ENCODE data around the gene TLDC2. TPM values are rescaled to one million over a fixed set of nuclear protein-coding genes. Genes with fewer than 3 reads are reported as not detected.
"Not testable (repeated sequence)": the region's sequence is repeated elsewhere in the genome, so short reads cannot be mapped to it uniquely, and the experiment has no call there.

The TLDC2 gene
- not detected for total RNA-seq

- H3K4me1 Mint-ChIP-seq, result no peaks in the 10 kb centered on the region
- H3K9me3 Mint-ChIP-seq, result no peaks in the 10 kb centered on the region
- H3K27ac Mint-ChIP-seq, result no peak within 1 kb of the TSS
- no peak for DNase-seq
- no peaks in the 10 kb centered on the region for H3K27me3 Mint-ChIP-seq
- H3K4me3 Mint-ChIP-seq, result no peak within 1 kb of the TSS
- H3K36me3 Mint-ChIP-seq, result no peaks in the 10 kb centered on the region
Measured at GRCh38 chr20:36875702-36876472, at the start of gene TLDC2. TLDC2 (plus strand) TSS chr20:36876138; CDS start chr20:36876175, 37 bp downstream.

DNA sequence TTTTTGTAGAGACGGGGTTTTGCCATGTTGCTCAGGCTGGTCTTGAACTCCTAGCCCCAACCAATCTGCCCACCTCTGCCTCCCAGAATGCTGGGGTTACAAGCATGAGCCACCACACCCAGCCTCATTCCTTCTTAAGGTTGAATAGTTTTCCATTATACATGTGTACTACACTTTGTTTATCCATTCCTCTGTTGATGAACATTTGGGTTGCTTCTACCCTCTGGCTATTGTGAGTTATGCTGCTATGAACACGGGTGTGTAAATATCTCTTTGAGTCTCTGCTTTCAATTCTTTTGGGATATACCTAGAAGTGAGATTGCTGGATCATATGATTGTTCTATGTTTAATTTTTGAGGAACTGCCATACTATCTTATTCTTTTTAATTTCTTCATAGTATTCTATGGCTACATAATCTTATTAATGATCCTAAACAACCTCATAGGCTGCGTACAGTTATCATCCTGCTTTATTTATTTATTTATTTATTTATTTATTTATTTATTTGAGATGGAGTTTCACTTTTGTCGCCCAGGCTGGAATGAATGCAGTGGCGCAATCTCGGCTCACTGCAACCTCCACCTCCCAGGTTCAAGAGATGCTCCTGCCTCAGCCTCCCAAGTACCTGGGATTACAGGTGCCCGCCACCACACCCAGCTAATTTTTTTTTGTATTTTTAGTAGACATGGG, 49.2 kb upstream of the TLDC2 start:
- Mint-ChIP-seq H3K27me3 (no peaks in the 10 kb centered on the region), H3K27ac (no peak overlapping the region), H3K36me3 (no peaks in the 10 kb centered on the region), H3K4me1 (no peaks in the 10 kb centered on the region), H3K4me3 (no peak overlapping the region), H3K9me3 (no peaks in the 10 kb centered on the region)
- no peak for DNase-seq

DNA sequence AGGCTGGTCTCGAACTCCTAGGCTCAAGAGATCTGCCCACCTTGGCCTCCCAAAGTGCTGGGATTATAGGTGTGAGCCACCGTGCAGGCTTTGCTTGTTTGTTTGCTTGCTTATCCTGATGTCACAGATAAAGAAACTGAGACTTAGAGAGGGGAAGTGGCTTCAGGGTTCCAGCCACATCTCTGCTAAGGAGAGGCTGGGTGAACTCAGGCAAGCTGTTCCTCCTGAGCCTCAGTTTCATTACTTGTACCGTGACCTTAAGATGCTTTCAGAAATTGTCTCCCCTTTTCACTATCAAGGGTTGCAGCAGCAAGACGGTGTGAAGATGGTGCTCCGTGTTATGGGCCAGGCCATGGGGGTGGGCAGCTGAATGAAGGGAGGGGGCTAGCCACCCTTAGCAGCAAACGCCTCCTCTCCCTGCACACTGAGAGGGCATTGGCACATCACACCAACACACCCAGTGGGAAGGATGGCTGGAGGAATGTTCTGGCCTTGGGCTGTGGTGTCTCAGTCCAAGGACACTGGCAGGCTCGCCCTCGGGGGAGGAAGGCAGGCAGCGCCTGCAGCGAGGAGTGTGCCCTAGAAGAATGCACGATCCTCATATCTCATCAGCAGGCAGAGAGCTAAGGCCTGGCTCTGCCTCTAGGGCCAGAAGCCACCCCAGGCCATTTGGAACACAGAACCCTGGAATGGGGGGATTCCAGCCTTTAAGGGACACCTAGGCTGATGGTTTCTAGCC, 48.2 kb upstream of the TLDC2 start:
- H3K27me3 Mint-ChIP-seq, result no peaks in the 10 kb centered on the region
- no peak overlapping the region for H3K27ac Mint-ChIP-seq
- H3K36me3 Mint-ChIP-seq, result no peaks in the 10 kb centered on the region
- no peak overlapping the region for H3K4me3 Mint-ChIP-seq
- H3K9me3 Mint-ChIP-seq, result no peaks in the 10 kb centered on the region
- DNase-seq, result no peak
- H3K4me1 Mint-ChIP-seq, result no peaks in the 10 kb centered on the region

DNA sequence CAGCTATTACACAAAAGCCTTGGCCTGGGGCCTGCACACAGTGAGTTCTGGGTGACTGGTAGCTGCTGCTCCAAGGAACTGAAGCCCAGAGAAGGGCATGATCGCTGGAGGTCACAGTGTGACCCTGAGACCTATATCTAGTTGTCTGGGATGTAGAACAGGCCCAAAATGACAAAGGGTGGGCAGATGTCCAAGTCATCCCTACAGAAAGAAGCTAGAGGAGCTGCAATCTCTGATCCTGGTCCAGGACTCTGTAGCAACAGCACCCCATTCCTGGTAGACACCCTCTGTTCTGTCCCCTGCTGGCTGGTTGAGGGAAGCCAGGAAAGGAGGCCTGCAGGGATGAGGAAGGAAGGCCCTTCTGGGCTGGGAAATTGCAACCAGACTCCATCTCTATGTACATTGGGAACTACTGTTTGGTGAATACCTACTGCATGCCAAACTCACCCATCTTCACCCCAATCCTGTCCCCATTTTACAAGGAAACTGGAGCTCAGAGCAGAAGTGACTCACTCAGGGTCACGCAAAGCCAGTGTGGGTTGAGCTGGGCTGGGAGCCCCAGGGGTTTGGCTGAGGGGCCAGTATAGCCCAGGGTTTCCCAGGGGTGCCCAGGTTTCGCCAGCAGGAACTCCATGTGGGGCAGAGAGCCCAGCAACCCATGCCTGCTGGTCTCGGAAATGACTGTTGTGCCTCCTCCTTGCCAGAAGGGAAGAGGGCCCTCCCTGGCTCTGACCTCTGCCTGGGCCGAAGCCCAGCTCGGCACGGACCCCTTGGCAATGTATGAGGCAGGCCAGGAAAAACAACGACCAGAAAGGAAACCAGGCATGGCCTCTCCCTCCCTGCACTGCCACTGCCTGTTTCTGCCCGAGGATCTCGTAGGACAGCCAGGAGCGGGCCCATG, 44.9 kb upstream of the TLDC2 start:
- Mint-ChIP-seq H3K27ac (no peak overlapping the region), H3K9me3 (no peaks in the 10 kb centered on the region), H3K36me3 (peaks cover 2% of the 10 kb centered on the region), H3K27me3 (no peaks in the 10 kb centered on the region), H3K4me1 (peaks cover 7% of the 10 kb centered on the region), H3K4me3 (no peak overlapping the region)
- DNase-seq, result no peak

DNA sequence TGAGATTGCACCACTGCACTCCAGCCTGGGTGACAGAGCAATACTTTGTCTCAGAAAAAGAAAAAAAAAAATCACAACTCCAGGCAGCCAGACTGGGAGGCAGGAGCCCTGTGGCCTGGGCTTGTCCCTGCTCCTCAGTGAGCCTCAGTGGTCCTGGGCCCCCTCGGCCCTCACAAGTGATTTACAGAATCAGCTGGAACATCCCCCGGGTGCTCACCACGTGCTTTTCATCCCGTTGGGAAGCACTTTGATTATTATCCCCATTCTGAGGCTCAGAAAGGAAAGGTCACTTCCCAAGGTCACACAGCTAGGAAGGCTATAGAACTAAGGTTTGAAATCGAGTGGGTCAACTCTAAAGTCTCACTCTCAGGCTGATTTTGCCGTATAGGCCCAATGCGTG, 43.1 kb upstream of the TLDC2 start:
- Mint-ChIP-seq H3K9me3 (no peaks in the 10 kb centered on the region), H3K36me3 (peaks cover 2% of the 10 kb centered on the region), H3K4me3 (no peak overlapping the region), H3K4me1 (peaks cover 10% of the 10 kb centered on the region), H3K27ac (no peak overlapping the region), H3K27me3 (no peaks in the 10 kb centered on the region)
- no peak for DNase-seq

DNA sequence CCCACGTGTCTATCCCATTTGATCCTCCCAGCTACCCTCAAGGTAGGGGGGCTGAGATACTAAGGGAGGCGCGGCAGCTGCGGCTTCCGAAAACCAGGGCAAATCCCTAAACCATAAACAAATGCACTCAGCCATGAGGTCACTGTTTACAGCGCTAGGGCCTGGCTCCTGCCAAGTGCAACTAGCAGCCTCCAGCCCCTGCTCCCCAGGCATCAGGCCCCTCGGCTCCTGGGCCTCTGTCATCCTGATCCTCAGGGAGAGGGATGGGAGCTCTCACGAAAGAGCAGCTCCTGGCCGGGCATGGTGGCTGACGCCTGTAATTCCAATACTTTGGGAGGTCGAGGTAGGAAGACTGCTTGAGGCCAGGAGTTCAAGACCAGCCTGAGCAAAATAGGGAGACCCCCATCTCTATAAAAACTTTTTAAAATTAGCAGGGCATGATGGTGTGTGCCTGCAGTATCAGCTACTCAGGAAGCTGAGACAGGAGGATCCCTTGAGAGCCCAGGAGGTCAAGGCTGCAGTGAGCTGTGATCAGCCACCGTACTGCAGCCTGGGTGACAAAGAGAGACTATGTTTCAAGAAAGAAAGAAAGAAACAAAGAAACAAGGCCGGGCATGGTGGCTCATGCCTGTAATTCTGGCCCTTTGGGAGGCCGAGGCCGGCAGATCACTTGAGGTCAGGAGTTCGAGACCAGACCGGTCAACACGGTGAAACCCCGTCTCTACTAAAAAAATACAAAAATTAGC, 42.5 kb upstream of the TLDC2 start:
- H3K36me3 Mint-ChIP-seq, result peaks cover 2% of the 10 kb centered on the region
- H3K4me1 Mint-ChIP-seq, result peaks cover 10% of the 10 kb centered on the region
- H3K9me3 Mint-ChIP-seq, result no peaks in the 10 kb centered on the region
- no peaks in the 10 kb centered on the region for H3K27me3 Mint-ChIP-seq
- no peak overlapping the region for H3K4me3 Mint-ChIP-seq
- DNase-seq, result no peak
- no peak overlapping the region for H3K27ac Mint-ChIP-seq

GRCh38 chr20:36835025-36835424, 40.9 kb upstream of the TLDC2 start:
- peak overlapping the region; percentile 81 for H3K4me3 Mint-ChIP-seq
- peaks cover 10% of the 10 kb centered on the region for H3K4me1 Mint-ChIP-seq
- H3K9me3 Mint-ChIP-seq, result no peaks in the 10 kb centered on the region
- no peak for DNase-seq
- no peaks in the 10 kb centered on the region for H3K27me3 Mint-ChIP-seq
- peaks cover 2% of the 10 kb centered on the region for H3K36me3 Mint-ChIP-seq
- peak overlapping the region; percentile 72 for H3K27ac Mint-ChIP-seq

- Mint-ChIP-seq H3K27me3 (no peaks in the 10 kb centered on the region), H3K4me3 (peak overlapping the region; percentile 81), H3K27ac (peak overlapping the region; percentile 72), H3K36me3 (peaks cover 2% of the 10 kb centered on the region), H3K4me1 (peaks cover 10% of the 10 kb centered on the region), H3K9me3 (no peaks in the 10 kb centered on the region)
- DNase-seq, result peak; percentile 85
Measured at GRCh38 chr20:36835453-36836198, 40.3 kb upstream of the TLDC2 start.

DNA sequence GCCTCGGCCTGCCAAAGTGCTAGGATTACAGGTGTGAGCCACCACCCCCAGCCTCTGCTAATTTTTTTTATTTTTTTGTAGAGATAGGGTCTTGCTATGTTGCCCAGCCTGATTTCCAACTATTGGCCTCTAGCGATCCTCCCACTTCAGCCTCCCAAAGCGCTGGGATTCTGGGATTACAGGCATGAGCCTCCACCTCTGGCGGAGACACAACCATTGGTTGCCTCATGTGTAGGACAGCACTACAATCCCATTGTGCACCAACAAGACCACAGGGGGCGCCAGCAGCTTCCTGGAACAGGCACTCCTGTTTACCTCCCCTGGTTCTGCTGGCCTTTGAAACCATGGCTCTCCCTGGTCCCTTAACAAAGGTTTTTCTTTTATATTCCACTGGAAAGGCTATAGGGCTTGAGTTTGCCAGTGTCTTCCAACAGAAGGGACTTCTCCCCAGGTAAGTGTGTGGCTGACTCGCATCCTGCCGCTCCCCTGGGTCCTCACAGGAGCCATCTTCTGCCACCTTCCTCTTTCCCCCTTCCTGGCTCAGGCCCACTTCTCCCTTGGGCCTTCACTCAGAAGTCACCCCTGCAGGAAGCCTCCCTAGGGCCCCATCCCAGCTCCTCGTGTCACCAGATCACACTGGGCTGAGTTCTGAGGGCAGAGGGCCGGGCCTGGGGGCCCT, 39.2 kb upstream of the TLDC2 start:
- peaks cover 2% of the 10 kb centered on the region for H3K36me3 Mint-ChIP-seq
- peak overlapping the region; percentile 65 for H3K4me3 Mint-ChIP-seq
- H3K27me3 Mint-ChIP-seq, result no peaks in the 10 kb centered on the region
- peak; percentile 68 for DNase-seq
- no peaks in the 10 kb centered on the region for H3K9me3 Mint-ChIP-seq
- H3K27ac Mint-ChIP-seq, result no peak overlapping the region
- H3K4me1 Mint-ChIP-seq, result peaks cover 13% of the 10 kb centered on the region

- not testable (repeated sequence) for H3K27ac Mint-ChIP-seq, DNase-seq, H3K9me3 Mint-ChIP-seq
Measured at GRCh38 chr20:36838376-36838775, 37.6 kb upstream of the TLDC2 start.

DNA sequence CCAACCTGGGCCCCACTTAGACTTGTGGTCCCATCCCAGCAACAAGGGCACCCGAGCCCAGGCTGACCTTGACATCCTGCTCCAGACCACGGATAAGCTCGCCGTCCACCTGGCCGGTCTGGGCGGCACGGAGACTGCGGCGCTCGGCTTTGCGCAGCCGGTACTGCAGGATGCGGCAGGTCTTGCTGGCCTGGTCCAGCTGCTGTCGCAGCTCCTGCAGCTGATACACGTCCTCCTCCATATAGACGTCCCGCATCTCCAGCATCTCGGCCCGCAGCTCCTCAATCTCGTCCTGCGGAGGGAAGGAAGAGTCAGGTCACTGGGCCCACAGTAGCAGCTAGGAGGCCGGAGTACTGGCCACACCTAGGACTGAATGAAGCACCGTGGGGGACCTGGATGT, 36.8 kb upstream of the TLDC2 start:
- no peak for DNase-seq
- Mint-ChIP-seq H3K9me3 (no peaks in the 10 kb centered on the region), H3K36me3 (peaks cover 2% of the 10 kb centered on the region), H3K27ac (no peak overlapping the region), H3K27me3 (no peaks in the 10 kb centered on the region), H3K4me1 (peaks cover 25% of the 10 kb centered on the region), H3K4me3 (no peak overlapping the region)

More at GRCh38 chr20:36838376-36838775, 37.6 kb upstream of the TLDC2 start:
- not testable (repeated sequence) for H3K36me3 Mint-ChIP-seq, H3K4me3 Mint-ChIP-seq, H3K27me3 Mint-ChIP-seq
- H3K4me1 Mint-ChIP-seq, result peaks cover 20% of the 10 kb centered on the region

- H3K4me3 Mint-ChIP-seq, H3K27ac Mint-ChIP-seq, DNase-seq, H3K36me3 Mint-ChIP-seq, H3K27me3 Mint-ChIP-seq, H3K9me3 Mint-ChIP-seq: not testable (repeated sequence)
- peaks cover 24% of the 10 kb centered on the region for H3K4me1 Mint-ChIP-seq
Measured at GRCh38 chr20:36841030-36841429, 34.9 kb upstream of the TLDC2 start.

All from activated naive CD8-positive, alpha-beta T cell treated with anti-CD3 and anti-CD28 coated beads for 36 hours (primary cell).